IMR-90 (cell line): ENCODE results near the gene CPOX. TPM values are rescaled to one million over a fixed set of nuclear protein-coding genes. Genes with fewer than 3 reads are reported as not detected.

Experiments used
- ATAC-seq: fragments of 200-7000 bp; cut with Tn5 transposase; 2 replicates; pipeline ENCODE4 v1.9.1; 2020; ENCODE audit warnings: low read depth, mild to moderate bottlenecking, moderate library complexity
- BruUV-seq: library from RNA; stranded (reverse); fragments of 400-500 nt; replicated peaks from 2 replicates; lab custom pipeline; 2021; lab: Mats Ljungman, UMichigan
- CTCF ChIA-PET: fragments of 300-600 bp; formaldehyde crosslinking; extraction: SDS; loops from one replicate; lab custom pipeline; 2021; ENCODE audit warnings: antibody characterized with exemption; lab: Yijun Ruan, JAX
- POLR2A ChIA-PET: fragments of 300-600 bp; sonication (Branson Sonifier 250); formaldehyde crosslinking; loops from one replicate; lab custom pipeline; 2022; ENCODE audit warnings: antibody characterized with exemption; ENCODE audit not compliant: unreplicated experiment; lab: Charles Lee
- DNase-seq: peaks from one replicate; pipeline ENCODE4 v3.0.0; 2013
- H2AFZ ChIP-seq: replicated peaks from 2 replicates; pipeline ENCODE3; 2013; ENCODE audit warnings: low read length, mild to moderate bottlenecking; ENCODE audit not compliant: poor library complexity
- H2AK5ac ChIP-seq: 2 replicates; pipeline ENCODE4 v1.6.1; 2013; ENCODE audit warnings: low read depth, low read length, inconsistent platforms
- H2AK9ac ChIP-seq: replicated peaks from 2 replicates; pipeline ENCODE3; 2013; ENCODE audit warnings: mild to moderate bottlenecking, low read depth, low read length, moderate library complexity; ENCODE audit not compliant: poor library complexity
- H2BK120ac ChIP-seq: 2 replicates; pipeline ENCODE4 v1.6.1; 2013; ENCODE audit warnings: low read depth, low read length, inconsistent platforms
- H2BK15ac ChIP-seq: 3 replicates; pipeline ENCODE4 v1.6.1; 2013; ENCODE audit warnings: low read depth, low read length, inconsistent platforms
- H2BK20ac ChIP-seq: 2 replicates; pipeline ENCODE4 v1.6.1; 2013; ENCODE audit warnings: low read depth, mild to moderate bottlenecking, inconsistent platforms, low read length, moderate library complexity
- H2BK5ac ChIP-seq: 2 replicates; pipeline ENCODE4 v1.6.1; 2013; ENCODE audit warnings: mild to moderate bottlenecking, low read depth, low read length, inconsistent platforms; ENCODE audit not compliant: poor library complexity, severe bottlenecking
- H3K14ac ChIP-seq: replicated peaks from 2 replicates; pipeline ENCODE4 v1.6.1; 2013; ENCODE audit warnings: low read depth, low read length, inconsistent platforms
- H3K18ac ChIP-seq: 2 replicates; pipeline ENCODE4 v1.6.1; 2013; ENCODE audit warnings: low read depth, low read length, control low read depth
- H3K23ac ChIP-seq: 2 replicates; pipeline ENCODE4 v1.6.1; 2013; ENCODE audit warnings: low read depth, low read length, inconsistent platforms
- H3K27ac ChIP-seq: 2 replicates; pipeline ENCODE4 v1.5.1; 2013; ENCODE audit warnings: mild to moderate bottlenecking, control low read depth, low read length; ENCODE audit not compliant: insufficient read depth
- H3K27me3 ChIP-seq: 2 replicates; pipeline ENCODE4 v1.6.1; 2013; ENCODE audit warnings: low read length; ENCODE audit not compliant: control insufficient read depth, insufficient read depth
- H3K36me3 ChIP-seq: 2 replicates; pipeline ENCODE4 v1.6.1; 2013; ENCODE audit warnings: low read length, mixed read lengths; ENCODE audit not compliant: control insufficient read depth, insufficient read depth
- H3K4ac ChIP-seq: 2 replicates; pipeline ENCODE4 v1.6.1; 2013; ENCODE audit warnings: low read depth, low read length, inconsistent platforms
- H3K4me1 ChIP-seq: 2 replicates; pipeline ENCODE4 v1.6.1; 2013; ENCODE audit warnings: low read length, mixed read lengths; ENCODE audit not compliant: control insufficient read depth, insufficient read depth
- H3K4me2 ChIP-seq: 2 replicates; pipeline ENCODE4 v1.6.1; 2013; ENCODE audit warnings: low read depth, mild to moderate bottlenecking, control low read depth, low read length, moderate library complexity
- H3K4me3 ChIP-seq: 2 replicates; pipeline ENCODE4 v1.5.1; 2013; ENCODE audit warnings: low read depth, mild to moderate bottlenecking, control low read depth, low read length, moderate library complexity; ENCODE audit not compliant: insufficient read depth
- H3K56ac ChIP-seq: 2 replicates; pipeline ENCODE4 v1.6.1; 2013; ENCODE audit warnings: low read length, inconsistent platforms; ENCODE audit not compliant: insufficient read depth; ENCODE audit errors: extremely low read depth
- H3K79me1 ChIP-seq, 2 experiments: 2 replicates each; pipeline ENCODE4 v1.6.1; 2013; ENCODE audit warnings: low read length in 2 of 2, inconsistent platforms in 1 of 2, low read depth in 1 of 2
- H3K9ac ChIP-seq: 2 replicates; pipeline ENCODE4 v1.6.1; 2013; ENCODE audit warnings: low read depth, low read length, control low read depth
- H3K9me1 ChIP-seq: 2 replicates; pipeline ENCODE4 v1.6.1; 2013; ENCODE audit warnings: low read length, inconsistent platforms; ENCODE audit not compliant: insufficient read depth
- H3K9me3 ChIP-seq: 2 replicates; pipeline ENCODE4 v1.6.1; 2013; ENCODE audit warnings: low read length; ENCODE audit not compliant: control insufficient read depth, insufficient read depth
- H4K20me1 ChIP-seq: 2 replicates; pipeline ENCODE4 v1.6.1; 2013; ENCODE audit warnings: low read length, inconsistent platforms; ENCODE audit not compliant: insufficient read depth
- H4K5ac ChIP-seq: 2 replicates; pipeline ENCODE4 v1.6.1; 2013; ENCODE audit warnings: mild to moderate bottlenecking, low read depth, low read length, control low read depth
- H4K8ac ChIP-seq, 2 experiments: 2 replicates each; pipeline ENCODE4 v1.6.1; 2013; ENCODE audit warnings: low read depth in 2 of 2, low read length in 2 of 2, control low read depth in 1 of 2, inconsistent platforms in 1 of 2
- H4K91ac ChIP-seq: 2 replicates; pipeline ENCODE4 v1.6.1; 2013; ENCODE audit warnings: low read depth, low read length, inconsistent platforms; ENCODE audit not compliant: insufficient read depth
- MAFK ChIP-seq: IDR thresholded peaks from 2 replicates; pipeline ENCODE4 v1.6.1; 2012; ENCODE audit warnings: low read depth, low read length, improper control_type of control experiment
- MXI1 ChIP-seq: IDR thresholded peaks from 2 replicates; pipeline ENCODE4 v1.6.1; 2012; ENCODE audit warnings: low read depth, mild to moderate bottlenecking, low read length, moderate library complexity, borderline replicate concordance
- NFE2L2 ChIP-seq: fragments of 150-350 bp; IDR thresholded peaks from 2 replicates; pipeline ENCODE4 v1.6.1; 2016; ENCODE audit warnings: low read depth, mild to moderate bottlenecking, low read length
- POLR2A ChIP-seq: IDR thresholded peaks from 2 replicates; pipeline ENCODE4 v1.6.1; 2012; ENCODE audit warnings: mild to moderate bottlenecking, low read depth, low read length
- SMC3 ChIP-seq: fragments of 150-350 bp; IDR thresholded peaks from 2 replicates; pipeline ENCODE4 v1.6.1; 2016; ENCODE audit warnings: low read depth, mild to moderate bottlenecking, antibody characterized with exemption, low read length, moderate library complexity
- WGBS, 2 experiments: methylation state at CpG; one replicate each; pipeline versions ENCODE4 v1.1.5 to v1.1.7; 2013; ENCODE audit warnings: missing lambda C conversion rate in 2 of 2; ENCODE audit not compliant: insufficient read length in 1 of 2; ENCODE audit errors: extremely low coverage in 2 of 2; 5-methylcytosine and 5-hydroxymethylcytosine counted together
- dilution Hi-C: fragments of 300-500 bp; cut with HindIII; formaldehyde crosslinking; loops from one replicate; pipeline ENCODE4 v1.14.3; 2018; ENCODE audit warnings: low sequenced_read_pairs; ENCODE audit not compliant: unreplicated experiment
- in situ Hi-C: fragments of 300-500 bp; cut with MboI; formaldehyde crosslinking; loops from 3 replicates; pipeline ENCODE4 v1.14.3; 2019; ENCODE audit warnings: low sequenced_read_pairs, inconsistent platforms, mixed read lengths
- intact Hi-C: fragments of 100-400 bp; cut with micrococcal nuclease; formaldehyde crosslinking; loops from 2 replicates; pipeline ENCODE4 v1.10.0; 2022
- polyA plus RNA-seq, 3 experiments: library from polyadenylated mRNA; depleted of rRNA; stranded (reverse); fragments of >200 nt; gene quantifications; 2 replicates each; pipeline ENCODE4 v1.2.3, GENCODE V29; 2012; ENCODE audit warnings: low replicate concordance in 1 of 3
- total RNA-seq: library from RNA; depleted of rRNA; stranded (reverse); fragments of >200 nt; gene quantifications from 2 replicates; pipeline ENCODE4 v1.2.3, GENCODE V29; 2012
- TF ChIP-seq, protein P1 (sequence below): conservative IDR thresholded peaks from 2 replicates; pipeline ENCODE4 v1.5.1; 2012; ENCODE audit warnings: mild to moderate bottlenecking, low read depth, low read length, improper control_type of control experiment
- TF ChIP-seq, protein P2 (sequence below): fragments of 150-350 bp; IDR thresholded peaks from 2 replicates; pipeline ENCODE4 v1.6.1; 2016; ENCODE audit warnings: low read depth, mild to moderate bottlenecking, low read length, moderate library complexity, borderline replicate concordance

The CPOX gene
- total and polyA plus RNA-seq, 2 of the 4 experiments (the other 2 are of a cell fraction): 14.5 to 19.4 TPM

DNA sequence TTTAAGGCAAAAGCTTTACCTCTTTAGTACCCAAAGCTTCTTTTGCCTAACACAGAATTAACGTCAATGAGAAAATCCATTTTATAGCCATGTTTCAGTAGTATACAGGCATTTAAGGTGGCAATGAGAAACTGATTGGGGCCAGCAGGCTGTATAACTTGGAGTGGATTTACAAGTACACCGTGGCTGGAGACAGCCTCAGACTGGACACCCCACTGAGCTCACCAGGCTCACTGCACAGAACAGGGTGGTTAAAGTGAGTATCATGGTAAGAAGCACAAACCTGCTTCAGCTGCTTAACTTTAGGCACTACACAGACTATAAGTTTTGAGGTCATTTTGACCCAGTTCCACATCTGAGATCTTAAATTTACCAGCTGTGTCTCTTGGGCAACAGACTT, 8.9 kb downstream of the CPOX start:
- H4K20me1 ChIP-seq: no peaks in the 10 kb centered on the region
- no peak overlapping the region for H2AFZ ChIP-seq
- no peak overlapping the region for H2BK120ac ChIP-seq
- dilution Hi-C loops: no loop called here
- no peak overlapping the region for H3K14ac ChIP-seq
- H2AK9ac ChIP-seq: no peak overlapping the region
- intact Hi-C loops: no loop called here
- no peak overlapping the region for H2BK20ac ChIP-seq
- H3K9me3 ChIP-seq: no peaks in the 10 kb centered on the region
- no peak overlapping the region for H3K27ac ChIP-seq
- peaks cover 9% of the 10 kb centered on the region in 2 experiments for H3K79me1 ChIP-seq
- in situ Hi-C loops: loop anchor here (25.0 kb wide), 1 partner anchor 772 kb away; the partner anchor contains the start of gene CRYBG3
- no peak overlapping the region for H4K8ac ChIP-seq
- H3K56ac ChIP-seq: no peak overlapping the region
- H4K91ac ChIP-seq: no peak overlapping the region
- H3K4me1 ChIP-seq: no peaks in the 10 kb centered on the region; the same call in 1 of the 2 replicates
- TF ChIP-seq, protein P1, sequence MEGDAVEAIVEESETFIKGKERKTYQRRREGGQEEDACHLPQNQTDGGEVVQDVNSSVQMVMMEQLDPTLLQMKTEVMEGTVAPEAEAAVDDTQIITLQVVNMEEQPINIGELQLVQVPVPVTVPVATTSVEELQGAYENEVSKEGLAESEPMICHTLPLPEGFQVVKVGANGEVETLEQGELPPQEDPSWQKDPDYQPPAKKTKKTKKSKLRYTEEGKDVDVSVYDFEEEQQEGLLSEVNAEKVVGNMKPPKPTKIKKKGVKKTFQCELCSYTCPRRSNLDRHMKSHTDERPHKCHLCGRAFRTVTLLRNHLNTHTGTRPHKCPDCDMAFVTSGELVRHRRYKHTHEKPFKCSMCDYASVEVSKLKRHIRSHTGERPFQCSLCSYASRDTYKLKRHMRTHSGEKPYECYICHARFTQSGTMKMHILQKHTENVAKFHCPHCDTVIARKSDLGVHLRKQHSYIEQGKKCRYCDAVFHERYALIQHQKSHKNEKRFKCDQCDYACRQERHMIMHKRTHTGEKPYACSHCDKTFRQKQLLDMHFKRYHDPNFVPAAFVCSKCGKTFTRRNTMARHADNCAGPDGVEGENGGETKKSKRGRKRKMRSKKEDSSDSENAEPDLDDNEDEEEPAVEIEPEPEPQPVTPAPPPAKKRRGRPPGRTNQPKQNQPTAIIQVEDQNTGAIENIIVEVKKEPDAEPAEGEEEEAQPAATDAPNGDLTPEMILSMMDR: no peak
- TF ChIP-seq, protein P2, sequence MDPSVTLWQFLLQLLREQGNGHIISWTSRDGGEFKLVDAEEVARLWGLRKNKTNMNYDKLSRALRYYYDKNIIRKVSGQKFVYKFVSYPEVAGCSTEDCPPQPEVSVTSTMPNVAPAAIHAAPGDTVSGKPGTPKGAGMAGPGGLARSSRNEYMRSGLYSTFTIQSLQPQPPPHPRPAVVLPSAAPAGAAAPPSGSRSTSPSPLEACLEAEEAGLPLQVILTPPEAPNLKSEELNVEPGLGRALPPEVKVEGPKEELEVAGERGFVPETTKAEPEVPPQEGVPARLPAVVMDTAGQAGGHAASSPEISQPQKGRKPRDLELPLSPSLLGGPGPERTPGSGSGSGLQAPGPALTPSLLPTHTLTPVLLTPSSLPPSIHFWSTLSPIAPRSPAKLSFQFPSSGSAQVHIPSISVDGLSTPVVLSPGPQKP: no peak
- no peak for TF ChIP-seq POLR2A
- no peak for TF ChIP-seq MXI1
- TF ChIP-seq NFE2L2: no peak
- TF ChIP-seq SMC3: no peak
- no peak for TF ChIP-seq MAFK
- POLR2A ChIA-PET: no interaction called here
- H3K4ac ChIP-seq: no peak overlapping the region
- no peak overlapping the region for H2BK5ac ChIP-seq
- peaks cover 21% of the 10 kb centered on the region for H3K36me3 ChIP-seq
- no CpG with 5 or more reads among the region's 2 CpGs for WGBS, 2 experiments
- H2AK5ac ChIP-seq: no peak overlapping the region
- DNase-seq (no peak), ATAC-seq (no peak)
- no peak overlapping the region for H2BK15ac ChIP-seq
- H3K18ac ChIP-seq: no peak overlapping the region
- no peaks in the 10 kb centered on the region for H3K27me3 ChIP-seq
- H3K9me1 ChIP-seq: 0 out of 2 replicates have a peak, but pooled peaks cover 2% of the 10 kb centered on the region
- H3K4me2 ChIP-seq: no peak overlapping the region
- H4K5ac ChIP-seq: no peak overlapping the region; the same call in 1 of the 2 replicates
- no peak overlapping the region for H3K9ac ChIP-seq
- CTCF ChIA-PET: no interaction called here
- no peak overlapping the region for H3K4me3 ChIP-seq
- BruUV-seq: no TSS peak
- no peak overlapping the region for H3K23ac ChIP-seq
